T-cell (primary cell): Measurements from ENCODE around the gene OR2L8. TPM values are rescaled to one million over a fixed set of nuclear protein-coding genes. Genes with fewer than 3 reads are reported as not detected.

Source experiments
- ATAC-seq, 4 experiments: fragments of 200-7000 bp in 3 of 4; fragments of 150-1000 bp in 1 of 4; cut with Tn5 transposase; replicated peaks in 1 of 4; 1 replicate in 3 of 4; 2 replicates in 1 of 4; pipeline ENCODE4 v1.10.0; 2021; ENCODE audit warnings: moderate library complexity in 3 of 4, mild to moderate bottlenecking in 2 of 4, moderate number of reproducible peaks in 1 of 4
- CTCF ChIA-PET, 2 donors: fragments of 300-600 bp; sonication (Branson Sonifier 250); formaldehyde crosslinking; loops; one replicate each; lab custom pipeline; 2022; ENCODE audit warnings: antibody characterized with exemption in 2 of 2; lab: Charles Lee
- POLR2A ChIA-PET, 2 donors: fragments of 300-600 bp; sonication (Branson Sonifier 250); formaldehyde crosslinking; loops; one replicate each; lab custom pipeline; 2022; ENCODE audit warnings: antibody characterized with exemption in 2 of 2; lab: Charles Lee
- DNase-seq, 35 experiments: peaks; one replicate each; pipeline versions ENCODE4 v3.0.0 to v3.0.0-alpha.2; 2013 to 2023
- H3K27ac ChIP-seq: one replicate; pipeline ENCODE4 v1.5.1; 2013; ENCODE audit warnings: low read length
- H3K27me3 ChIP-seq, 2 experiments: replicated peaks in 1 of 2; 1 replicate in 1 of 2; 2 replicates in 1 of 2; pipeline versions ENCODE4 v1.6.1 to v1.7.0; 2013; ENCODE audit warnings: low read length in 1 of 2, mixed read lengths in 1 of 2; ENCODE audit not compliant: control insufficient read depth in 2 of 2, insufficient read depth in 2 of 2; ENCODE audit errors: extremely low read depth in 1 of 2
- H3K36me3 ChIP-seq, 2 donors: 1 replicate in 1 of 2; 2 replicates in 1 of 2; pipeline versions ENCODE4 v1.6.1 to v1.7.0; 2013; ENCODE audit warnings: low read length in 1 of 2; ENCODE audit not compliant: control insufficient read depth in 2 of 2, insufficient read depth in 1 of 2; ENCODE audit errors: extremely low read depth in 1 of 2
- H3K4me1 ChIP-seq, 2 experiments: 1 replicate in 1 of 2; 2 replicates in 1 of 2; pipeline versions ENCODE4 v1.6.1 to v1.7.0; 2013; ENCODE audit warnings: low read length in 2 of 2, mixed read lengths in 1 of 2; ENCODE audit not compliant: insufficient read depth in 2 of 2, control insufficient read depth in 1 of 2; ENCODE audit errors: extremely low read depth in 1 of 2
- H3K4me3 ChIP-seq, 2 donors: 1 replicate in 1 of 2; 2 replicates in 1 of 2; pipeline versions ENCODE4 v1.5.1 to v1.7.0; 2013; ENCODE audit warnings: mild to moderate bottlenecking in 2 of 2, low read length in 1 of 2, moderate library complexity in 1 of 2; ENCODE audit not compliant: control insufficient read depth in 1 of 2; ENCODE audit errors: extremely low read depth in 1 of 2
- H3K9me3 ChIP-seq: 2 replicates; pipeline ENCODE4 v1.7.0; 2013
- H3K27ac Mint-ChIP-seq, 2 donors: one replicate each; pipeline ENCODE4 v1.8.0; 2020 to 2021; ENCODE audit warnings: mild to moderate bottlenecking in 2 of 2, mixed read lengths in 2 of 2
- H3K27me3 Mint-ChIP-seq, 2 donors: one replicate each; pipeline ENCODE4 v1.8.0; 2021 to 2022; ENCODE audit warnings: mixed read lengths in 2 of 2
- H3K36me3 Mint-ChIP-seq: one replicate; pipeline ENCODE4 v1.8.0; 2021; ENCODE audit warnings: mixed read lengths
- H3K4me1 Mint-ChIP-seq, 3 donors: one replicate each; pipeline ENCODE4 v1.8.0; 2020 to 2022; ENCODE audit warnings: mixed read lengths in 3 of 3, mild to moderate bottlenecking in 1 of 3
- H3K4me3 Mint-ChIP-seq, 3 donors: one replicate each; pipeline ENCODE4 v1.8.0; 2020 to 2022; ENCODE audit warnings: mild to moderate bottlenecking in 3 of 3, mixed read lengths in 3 of 3, moderate library complexity in 3 of 3
- H3K9me3 Mint-ChIP-seq, 3 donors: one replicate each; pipeline ENCODE4 v1.8.0; 2020 to 2022; ENCODE audit warnings: mixed read lengths in 3 of 3
- WGBS: methylation state at CpG from one replicate; pipeline ENCODE4 v1.1.5; 2013; ENCODE audit warnings: missing lambda C conversion rate; ENCODE audit not compliant: insufficient coverage; 5-methylcytosine and 5-hydroxymethylcytosine counted together
- total RNA-seq, 35 experiments: library from RNA in 6 of 35; stranded (reverse) in 6 of 35; fragments of 120-200 nt in 1 of 35; gene quantifications; one replicate each; pipeline versions ENCODE4 v1.2.1 to v1.2.4 and lab custom pipeline; 2013 to 2026

Gene OR2L8
- total RNA-seq, 5 donors from 2014 or later (not counting 1 experiment from before 2014, with no cell fraction given) = 1.2 TPM; not detected in 3

DNA sequence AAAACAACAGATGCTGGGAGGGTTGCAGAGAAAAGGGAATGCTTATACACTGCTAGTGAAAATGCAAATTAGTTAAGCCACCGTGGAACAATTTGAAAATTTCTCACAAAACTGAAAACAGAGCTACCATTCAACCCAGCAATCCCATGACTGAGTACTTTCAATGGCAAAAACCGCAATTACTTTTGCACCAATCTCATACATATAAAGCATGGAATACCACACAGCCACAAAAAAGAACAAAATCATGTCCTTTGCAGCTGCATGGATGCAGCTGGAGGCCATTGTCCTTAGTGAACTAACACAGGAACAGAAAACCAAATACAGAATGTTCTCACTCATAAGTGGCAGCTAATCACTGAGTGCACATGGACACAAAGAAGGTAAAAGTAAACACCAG is 34.9 kb upstream of the OR2L8 start:
- Mint-ChIP-seq H3K27me3 (peaks cover 2 to 9% of the 10 kb centered on the region in 2 donors), H3K36me3 (no peaks in the 10 kb centered on the region), H3K9me3 (no peaks in the 10 kb centered on the region), H3K4me3 (no peak overlapping the region), H3K4me1 (peaks cover 0 to 3% (median 0%) of the 10 kb centered on the region in 3 donors), H3K27ac (no peak overlapping the region)
- ChIA-PET POLR2A (no interaction called here), CTCF (interaction anchor here in 1 of 2 donors (0.6 kb wide), 1 partner anchor 945 kb away, joined by 3 read pairs; the partner anchor contains the start of gene ZNF692)
- no peaks in the 10 kb centered on the region for H3K36me3 ChIP-seq
- no peak overlapping the region for H3K27ac ChIP-seq
- 59% methylated on average over 2 of the region's 2 CpGs for WGBS
- H3K27me3 ChIP-seq = no peaks in the 10 kb centered on the region
- H3K4me3 ChIP-seq = no peak overlapping the region
- no peaks in the 10 kb centered on the region for H3K4me1 ChIP-seq
- DNase-seq (no peak), ATAC-seq (no peak)
- no peaks in the 10 kb centered on the region for H3K9me3 ChIP-seq

DNA sequence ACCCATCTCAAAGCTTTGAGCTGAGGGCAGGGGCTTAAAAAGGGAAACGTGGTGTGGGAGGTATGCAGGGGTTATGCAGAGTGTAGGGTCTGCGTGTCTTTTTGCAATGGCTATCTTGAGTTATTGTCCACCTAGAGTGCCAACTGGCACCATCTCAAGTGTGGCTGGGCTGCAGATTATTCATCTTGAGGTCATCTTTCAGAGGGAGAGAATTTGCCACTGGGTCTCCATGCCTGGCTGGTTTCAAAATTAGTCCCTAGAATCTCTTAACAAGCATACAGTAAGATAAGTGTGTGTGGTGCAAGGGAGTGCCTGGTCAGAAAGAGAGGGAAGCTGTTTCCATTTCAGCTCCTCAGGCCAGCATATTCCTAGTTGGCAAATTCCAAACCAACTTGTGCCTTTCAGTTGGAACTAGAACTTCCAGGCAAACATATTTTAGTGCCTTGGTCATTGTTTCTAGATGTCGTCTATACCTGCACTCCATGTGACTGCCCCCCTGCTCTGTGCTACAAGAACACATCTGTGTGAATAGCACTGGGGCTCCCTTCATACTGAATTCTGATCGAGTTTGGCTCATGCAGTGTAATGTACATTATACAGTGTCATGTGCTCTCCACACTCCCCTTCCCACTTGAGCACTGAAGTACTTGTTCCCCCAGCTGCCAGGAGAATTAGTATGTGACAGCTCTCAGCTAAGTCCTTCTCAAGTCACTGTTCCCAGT is 33.6 kb upstream of the OR2L8 start:
- Mint-ChIP-seq H3K27ac (no peak overlapping the region), H3K4me1 (no peaks in the 10 kb centered on the region), H3K27me3 (peaks cover 2 to 9% of the 10 kb centered on the region in 2 donors), H3K36me3 (no peaks in the 10 kb centered on the region), H3K4me3 (no peak overlapping the region), H3K9me3 (no peaks in the 10 kb centered on the region)
- no peak overlapping the region for H3K27ac ChIP-seq
- H3K9me3 ChIP-seq = no peaks in the 10 kb centered on the region
- 100% methylated on average over 2 of the region's 4 CpGs for WGBS
- no peak for DNase-seq
- H3K27me3 ChIP-seq = no peaks in the 10 kb centered on the region
- no peak overlapping the region for H3K4me3 ChIP-seq
- no peaks in the 10 kb centered on the region for H3K4me1 ChIP-seq
- no peaks in the 10 kb centered on the region for H3K36me3 ChIP-seq
- ATAC-seq = no peak
- ChIA-PET POLR2A (no interaction called here), CTCF (no interaction called here)

DNA sequence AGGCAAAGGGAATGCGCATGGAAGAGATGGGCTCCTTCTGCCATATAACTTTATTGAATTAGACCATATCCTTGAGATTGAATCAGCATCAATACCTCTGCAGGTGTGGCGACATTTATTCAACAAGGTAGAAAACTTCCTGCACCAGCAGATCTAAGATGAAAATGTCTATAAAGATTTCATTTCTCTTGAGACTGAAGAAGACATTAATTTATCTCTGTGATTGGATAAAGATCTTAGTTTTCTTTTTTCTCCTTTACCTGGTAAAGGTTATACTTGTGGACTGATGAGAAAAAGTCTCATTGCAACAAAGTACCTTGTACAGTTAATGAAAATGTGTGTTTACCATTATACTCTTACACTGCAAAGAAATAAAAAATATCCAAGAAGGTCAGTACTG is 28.7 kb upstream of the OR2L8 start, which contains the start of gene OR2T8:
Gene OR2T8, plus strand, starts transcription at position 301 of the 400 bp plus-strand sequence. CDS start 766 bp downstream, outside the sequence.
- no peak for ATAC-seq
- Histone ChIP-seq H3K27me3 (no peaks in the 10 kb centered on the region), H3K4me1 (no peaks in the 10 kb centered on the region), H3K4me3 (no peak within 1 kb of the TSS), H3K9me3 (no peaks in the 10 kb centered on the region), H3K36me3 (no peaks in the 10 kb centered on the region), H3K27ac (no peak within 1 kb of the TSS)
- Mint-ChIP-seq H3K27me3 (peaks cover 2 to 12% of the 10 kb centered on the region in 2 donors), H3K36me3 (no peaks in the 10 kb centered on the region), H3K27ac (no peak within 1 kb of the TSS), H3K4me3 (no peak within 1 kb of the TSS), H3K9me3 (no peaks in the 10 kb centered on the region), H3K4me1 (no peaks in the 10 kb centered on the region)
- POLR2A ChIA-PET = no interaction called here
- no CpG with 5 or more reads among the region's 2 CpGs for WGBS
- DNase-seq = no peak
- CTCF ChIA-PET = no interaction called here

DNA sequence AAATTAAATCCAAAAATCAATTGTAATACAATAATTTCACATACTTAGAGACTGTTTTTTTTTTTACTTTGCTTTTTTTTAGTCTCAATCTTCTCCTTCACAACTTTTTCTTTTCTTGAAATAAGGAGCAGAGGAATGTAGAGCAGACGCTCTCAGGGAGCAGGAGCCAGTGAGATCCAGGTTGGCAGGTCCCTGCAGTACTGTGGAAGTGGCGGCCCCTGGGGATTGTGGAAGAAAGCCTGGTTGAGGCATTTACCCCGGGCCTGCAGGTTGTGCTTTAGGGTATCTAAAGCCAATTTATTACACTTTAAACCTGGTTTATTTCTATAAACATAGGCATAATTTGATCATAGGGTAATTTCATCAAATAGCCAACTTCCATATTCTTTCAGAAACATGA is 24.7 kb upstream of the OR2L8 start:
- Mint-ChIP-seq H3K4me3 (no peak overlapping the region), H3K27me3 (peaks cover 0 to 5% of the 10 kb centered on the region in 2 donors), H3K9me3 (no peaks in the 10 kb centered on the region), H3K4me1 (no peaks in the 10 kb centered on the region), H3K27ac (no peak overlapping the region), H3K36me3 (no peaks in the 10 kb centered on the region)
- Histone ChIP-seq H3K36me3 (no peaks in the 10 kb centered on the region), H3K27ac (no peak overlapping the region), H3K9me3 (no peaks in the 10 kb centered on the region), H3K27me3 (no peaks in the 10 kb centered on the region), H3K4me1 (no peaks in the 10 kb centered on the region), H3K4me3 (no peak overlapping the region)
- WGBS = no CpG with 5 or more reads among the region's 3 CpGs
- ChIA-PET CTCF (no interaction called here), POLR2A (no interaction called here)
- ATAC-seq (no peak), DNase-seq (no peak)

DNA sequence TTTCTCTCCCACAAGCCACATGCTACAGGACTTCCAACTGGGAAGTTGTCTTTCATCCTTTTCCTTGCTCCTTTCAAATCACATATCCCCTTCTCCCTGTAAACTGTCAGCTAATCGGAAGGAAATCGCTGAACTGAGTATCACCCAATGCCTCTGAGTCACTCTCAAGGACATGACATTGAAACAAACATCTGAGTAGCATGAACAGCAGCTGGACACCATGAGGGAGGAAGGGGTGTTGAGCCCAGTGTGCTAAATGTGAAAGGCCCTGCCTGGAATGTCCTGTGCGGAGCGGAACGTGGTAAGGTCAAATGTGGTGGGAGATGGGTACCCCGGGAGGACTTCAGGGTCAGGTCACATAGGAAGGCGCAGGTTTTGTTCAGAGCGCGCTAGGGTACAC is 23.8 kb upstream of the OR2L8 start, which contains the start of gene OR2AJ1:
Gene OR2AJ1, plus strand, starts transcription at position 22 of the 400 bp plus-strand sequence. CDS start 8,880 bp downstream, outside the sequence.
- Histone ChIP-seq H3K36me3 (no peaks in the 10 kb centered on the region), H3K27ac (no peak within 1 kb of the TSS), H3K4me3 (no peak within 1 kb of the TSS), H3K9me3 (no peaks in the 10 kb centered on the region), H3K4me1 (no peaks in the 10 kb centered on the region), H3K27me3 (no peaks in the 10 kb centered on the region)
- Mint-ChIP-seq H3K9me3 (no peaks in the 10 kb centered on the region), H3K27ac (no peak within 1 kb of the TSS), H3K4me1 (no peaks in the 10 kb centered on the region), H3K27me3 (peaks cover 0 to 5% of the 10 kb centered on the region in 2 donors), H3K4me3 (no peak within 1 kb of the TSS), H3K36me3 (no peaks in the 10 kb centered on the region)
- ATAC-seq (no peak), DNase-seq (no peak)
- WGBS = 95% methylated on average over 6 of the region's 9 CpGs
- ChIA-PET POLR2A (no interaction called here), CTCF (no interaction called here)

DNA sequence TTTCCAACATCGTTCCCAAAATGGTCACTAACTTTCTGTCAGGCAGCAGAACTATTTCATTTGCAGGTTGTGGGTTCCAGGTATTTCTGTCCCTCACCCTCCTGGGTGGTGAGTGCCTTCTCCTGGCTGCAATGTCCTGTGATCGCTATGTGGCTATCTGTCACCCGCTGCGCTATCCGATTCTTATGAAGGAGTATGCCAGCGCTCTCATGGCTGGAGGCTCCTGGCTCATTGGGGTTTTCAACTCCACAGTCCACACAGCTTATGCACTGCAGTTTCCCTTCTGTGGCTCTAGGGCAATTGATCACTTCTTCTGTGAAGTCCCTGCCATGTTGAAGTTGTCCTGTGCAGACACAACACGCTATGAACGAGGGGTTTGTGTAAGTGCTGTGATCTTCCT is 14.7 kb upstream of the OR2L8 start:
- Mint-ChIP-seq H3K9me3 (peaks cover 0 to 7% (median 0%) of the 10 kb centered on the region in 3 donors), H3K27ac (no peak overlapping the region), H3K4me1 (no peaks in the 10 kb centered on the region), H3K27me3 (peaks cover 0 to 11% of the 10 kb centered on the region in 2 donors), H3K36me3 (no peaks in the 10 kb centered on the region), H3K4me3 (no peak overlapping the region)
- Histone ChIP-seq H3K4me1 (peaks cover 0 to 10% of the 10 kb centered on the region in 2 experiments), H3K36me3 (no peaks in the 10 kb centered on the region), H3K27me3 (no peaks in the 10 kb centered on the region), H3K9me3 (no peaks in the 10 kb centered on the region), H3K27ac (no peak overlapping the region), H3K4me3 (no peak overlapping the region)
- ChIA-PET POLR2A (no interaction called here), CTCF (no interaction called here)
- 92% methylated on average over 2 of the region's 8 CpGs for WGBS
- ATAC-seq (no peak), DNase-seq (no peak)
